A549 (cell line): ENCODE data around the gene LHFPL5. TPM values are rescaled to one million over a fixed set of nuclear protein-coding genes. Genes with fewer than 3 reads are reported as not detected.

Experiments used
- ATAC-seq, 2 experiments: fragments of 200-7000 bp in 1 of 2; fragments of >200 bp in 1 of 2; cut with Nextera tagmentation in 1 of 2; cut with Tn5 transposase in 1 of 2; 3 replicates each; pipeline versions ENCODE4 v1.8.0 to v1.9.1; 2018 to 2020; ENCODE audit warnings: mild to moderate bottlenecking in 1 of 2, moderate library complexity in 1 of 2
- CTCF ChIA-PET: fragments of 300-600 bp; sonication (Branson Sonifier 250); formaldehyde crosslinking; extraction: SDS; loops from one replicate; lab custom pipeline; 2021; ENCODE audit warnings: antibody characterized with exemption, inconsistent platforms; lab: Yijun Ruan, JAX
- POLR2A ChIA-PET: fragments of 350-600 bp; formaldehyde crosslinking; extraction: SDS; loops from one replicate; lab custom pipeline; 2021; ENCODE audit warnings: antibody characterized with exemption, inconsistent platforms; lab: Yijun Ruan, JAX
- DNase-seq, 2 experiments: peaks; one replicate each; pipeline versions ENCODE4 v3.0.0 to v3.0.0-alpha.2; 2011 to 2016; ENCODE audit warnings: low read depth in 1 of 2, low spot score in 1 of 2
- FAIRE-seq: peaks from 2 replicates; lab custom pipeline; 2011; peaks lifted over from hg19 to GRCh38; lab: Jason Lieb, UNC
- H3K27ac ChIP-seq, 2 experiments: fragments of >200 bp; sonication (Bioruptor Twin); formaldehyde crosslinking; 3 replicates each; pipeline ENCODE4 v1.5.1; 2016 to 2017
- H3K4me1 ChIP-seq: fragments of >200 bp; sonication (Bioruptor Twin); formaldehyde crosslinking; 3 replicates; pipeline ENCODE4 v1.6.1; 2016
- H3K4me2 ChIP-seq: fragments of >200 bp; sonication (Bioruptor Twin); formaldehyde crosslinking; 3 replicates; pipeline ENCODE4 v1.6.1; 2016
- H3K4me3 ChIP-seq: fragments of >200 bp; sonication (Bioruptor Twin); formaldehyde crosslinking; 3 replicates; pipeline ENCODE4 v1.5.1; 2016
- H3K9me3 ChIP-seq: fragments of >200 bp; sonication (Bioruptor Twin); formaldehyde crosslinking; 3 replicates; pipeline ENCODE4 v1.6.1; 2016
- CBX8 ChIP-seq: fragments of 200-600 bp; sonication (generic); IDR thresholded peaks from 2 replicates; pipeline ENCODE4 v1.6.1; 2016
- CEBPB ChIP-seq, 2 experiments: fragments of >200 bp in 1 of 2; sonication (Bioruptor Twin) in 1 of 2; formaldehyde crosslinking in 1 of 2; IDR thresholded peaks; 2 replicates each; pipeline ENCODE4 v1.6.1; 2012 to 2016
- CHD4 ChIP-seq: fragments of 200-600 bp; sonication (generic); IDR thresholded peaks from 2 replicates; pipeline ENCODE4 v1.6.1; 2016; ENCODE audit warnings: antibody characterized with exemption, mild to moderate bottlenecking, borderline replicate concordance
- EP300 ChIP-seq, 2 experiments: fragments of >200 bp; sonication (Bioruptor Twin); formaldehyde crosslinking; IDR thresholded peaks; 2 replicates in 1 of 2; 3 replicates in 1 of 2; pipeline ENCODE4 v1.6.1; 2016 to 2017
- ESRRA ChIP-seq: fragments of 150-350 bp; IDR thresholded peaks from 2 replicates; pipeline ENCODE4 v1.6.1; 2014; ENCODE audit warnings: mild to moderate bottlenecking, low read length, borderline replicate concordance
- FOSL2 ChIP-seq, 2 experiments: fragments of 450-650 bp in 1 of 2; fragments of >200 bp in 1 of 2; sonication (Bioruptor Twin) in 1 of 2; formaldehyde crosslinking; IDR thresholded peaks; 2 replicates each; pipeline versions ENCODE4 v1.5.0 to v1.6.1; 2016 to 2020; ENCODE audit warnings: mild to moderate bottlenecking in 1 of 2, moderate library complexity in 1 of 2
- FOXS1 ChIP-seq: fragments of 250-450 bp; sonication (Bioruptor Pico); IDR thresholded peaks from 2 replicates; pipeline ENCODE4 v1.5.0; 2020; ENCODE audit warnings: mild to moderate bottlenecking, moderate library complexity
- GATA3 ChIP-seq: IDR thresholded peaks from 2 replicates; pipeline ENCODE4 v1.6.1; 2012; ENCODE audit warnings: borderline replicate concordance
- HDAC2 ChIP-seq: fragments of 200-600 bp; sonication (generic); IDR thresholded peaks from 2 replicates; pipeline ENCODE4 v1.6.1; 2016
- HEYL ChIP-seq: fragments of 250-450 bp; sonication (Bioruptor Pico); IDR thresholded peaks from 2 replicates; pipeline ENCODE4 v1.8.0; 2021; ENCODE audit warnings: mild to moderate bottlenecking, moderate library complexity
- HOXA7 ChIP-seq: fragments of 250-450 bp; sonication (Bioruptor Pico); IDR thresholded peaks from 2 replicates; pipeline ENCODE4 v1.5.0; 2020; ENCODE audit warnings: mild to moderate bottlenecking, moderate library complexity
- HOXB13 ChIP-seq: fragments of 250-450 bp; sonication (Bioruptor Pico); IDR thresholded peaks from 2 replicates; pipeline ENCODE4 v1.5.0; 2020; ENCODE audit warnings: low read depth, mild to moderate bottlenecking, moderate library complexity
- JUNB ChIP-seq: fragments of >200 bp; sonication (Bioruptor Twin); formaldehyde crosslinking; IDR thresholded peaks from 2 replicates; pipeline ENCODE4 v1.6.1; 2016
- KDM1A ChIP-seq: fragments of 200-600 bp; sonication (generic); IDR thresholded peaks from 2 replicates; pipeline ENCODE4 v1.6.1; 2016; ENCODE audit warnings: low read depth, mild to moderate bottlenecking
- KDM5A ChIP-seq: fragments of 200-600 bp; sonication (generic); IDR thresholded peaks from 2 replicates; pipeline ENCODE4 v1.6.1; 2016; ENCODE audit warnings: antibody characterized with exemption, mild to moderate bottlenecking
- MAFK ChIP-seq: fragments of 450-650 bp; IDR thresholded peaks from 2 replicates; pipeline ENCODE4 v1.6.1; 2014; ENCODE audit not compliant: partially characterized antibody
- MAZ ChIP-seq: fragments of 150-350 bp; IDR thresholded peaks from 2 replicates; pipeline ENCODE4 v1.6.1; 2014; ENCODE audit warnings: antibody characterized with exemption, low read depth, low read length, borderline replicate concordance
- MYC ChIP-seq: IDR thresholded peaks from 2 replicates; pipeline ENCODE4 v1.6.1; 2012; ENCODE audit warnings: mild to moderate bottlenecking, inconsistent platforms, low read length, improper control_type of control experiment, borderline replicate concordance
- NR3C1 ChIP-seq: fragments of >200 bp; sonication (Bioruptor Twin); formaldehyde crosslinking; IDR thresholded peaks from 3 replicates; pipeline ENCODE4 v1.6.1; 2017
- POLR2A ChIP-seq: IDR thresholded peaks from 2 replicates; pipeline ENCODE4 v1.6.1; 2012; ENCODE audit warnings: mild to moderate bottlenecking, low read length
- POLR2AphosphoS2 ChIP-seq: conservative IDR thresholded peaks from 2 replicates; pipeline ENCODE4 v1.6.1; 2012; ENCODE audit warnings: low read length, improper control_type of control experiment, inconsistent platforms
- RNF2 ChIP-seq: fragments of 200-600 bp; sonication (generic); IDR thresholded peaks from 2 replicates; pipeline ENCODE4 v1.6.1; 2016; ENCODE audit warnings: low read depth, mild to moderate bottlenecking, antibody characterized with exemption, moderate library complexity, borderline replicate concordance
- SREBF2 ChIP-seq: fragments of 450-650 bp; IDR thresholded peaks from 2 replicates; pipeline ENCODE4 v1.6.1; 2014; ENCODE audit warnings: mild to moderate bottlenecking, moderate library complexity
- TFCP2L1 ChIP-seq: fragments of 250-450 bp; sonication (Bioruptor Pico); IDR thresholded peaks from 2 replicates; pipeline ENCODE4 v1.5.0; 2021; ENCODE audit warnings: mild to moderate bottlenecking
- WGBS: methylation state at CpG from one replicate; pipeline ENCODE4 v1.1.6; 2017; ENCODE audit errors: missing lambda C conversion rate; 5-methylcytosine and 5-hydroxymethylcytosine counted together
- polyA plus RNA-seq, 4 experiments: library from polyadenylated mRNA; depleted of rRNA in 3 of 4; stranded (reverse); fragments of >200 nt; fragmentation: RNase III in 1 of 4; extraction: RNeasy Plus Mini Kit Qiagen cat#74134 plus additional on column Dnase treatment in 1 of 4; gene quantifications; 2 replicates in 3 of 4; 3 replicates in 1 of 4; pipeline ENCODE4 v1.2.3, GENCODE V29; 2011 to 2017
- TF ChIP-seq, protein P1 (sequence below): fragments of 150-350 bp; IDR thresholded peaks from 2 replicates; pipeline ENCODE4 v1.6.1; 2014; ENCODE audit warnings: low read depth, mild to moderate bottlenecking, low read length
- TF ChIP-seq, protein P2 (sequence below): IDR thresholded peaks from 2 replicates; pipeline ENCODE4 v1.6.1; 2012
- TF ChIP-seq, protein P3 (sequence below): fragments of >200 bp; sonication (Bioruptor Twin); formaldehyde crosslinking; IDR thresholded peaks from 3 replicates; pipeline ENCODE4 v1.6.1; 2016
- TF ChIP-seq, protein P4 (sequence below): fragments of 450-650 bp; IDR thresholded peaks from 2 replicates; pipeline ENCODE4 v1.6.1; 2014; ENCODE audit warnings: antibody characterized with exemption
- TF ChIP-seq, protein P5 (sequence below): fragments of 250-450 bp; sonication (Bioruptor Pico); IDR thresholded peaks from 2 replicates; pipeline ENCODE4 v1.5.0; 2021; ENCODE audit warnings: mild to moderate bottlenecking, moderate library complexity, borderline replicate concordance
- TF ChIP-seq, protein P6 (sequence below): fragments of >200 bp; sonication (Bioruptor Twin); formaldehyde crosslinking; IDR thresholded peaks from 2 replicates; pipeline ENCODE4 v1.6.1; 2016

Gene LHFPL5
- polyA plus RNA-seq, 2 of the 4 experiments (the other 2 are of a cell fraction) = 0.06 to 0.17 TPM

DNA sequence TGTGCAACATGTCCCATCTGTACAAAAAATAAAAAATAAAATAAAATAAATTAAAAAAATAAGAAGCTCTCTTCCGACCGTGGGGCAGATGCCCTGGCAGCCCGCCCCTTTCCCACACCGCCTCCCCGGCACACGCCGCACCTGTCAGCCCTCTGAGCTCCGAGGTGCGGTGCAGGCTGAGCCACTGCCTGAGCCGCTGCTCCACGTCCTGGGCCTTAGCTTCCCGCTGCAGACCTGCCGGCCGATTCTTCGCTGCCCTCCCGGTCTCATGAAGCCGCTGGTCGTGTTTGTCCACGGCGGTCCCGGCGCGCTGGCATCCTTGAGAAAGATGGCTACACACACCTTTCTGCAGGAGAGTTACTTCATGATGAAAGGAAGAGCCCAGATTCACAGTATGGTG is 39.4 kb upstream of the LHFPL5 start:
- WGBS = 92% methylated on average over 23 of the region's 23 CpGs
- TF ChIP-seq HEYL (CRISPR knock-in tag) (no peak), TFCP2L1 (no peak), CEBPB (IDR thresholded peaks at IDR 0.05) (no peak), FOSL2 (IDR thresholded peaks at IDR 0.05) (no peak), FOSL2 (CRISPR knock-in tag; IDR thresholded peaks at IDR 0.05) (no peak), HOXB13 (no peak), ESRRA (no peak), EP300 (IDR thresholded peaks at IDR 0.05) (no peak), NR3C1 (no peak), RNF2 (no peak), GATA3 (no peak), CHD4 (no peak), HDAC2 (no peak), POLR2A (no peak), CBX8 (no peak), POLR2AphosphoS2 (no peak)
- TF ChIP-seq, protein P1, sequence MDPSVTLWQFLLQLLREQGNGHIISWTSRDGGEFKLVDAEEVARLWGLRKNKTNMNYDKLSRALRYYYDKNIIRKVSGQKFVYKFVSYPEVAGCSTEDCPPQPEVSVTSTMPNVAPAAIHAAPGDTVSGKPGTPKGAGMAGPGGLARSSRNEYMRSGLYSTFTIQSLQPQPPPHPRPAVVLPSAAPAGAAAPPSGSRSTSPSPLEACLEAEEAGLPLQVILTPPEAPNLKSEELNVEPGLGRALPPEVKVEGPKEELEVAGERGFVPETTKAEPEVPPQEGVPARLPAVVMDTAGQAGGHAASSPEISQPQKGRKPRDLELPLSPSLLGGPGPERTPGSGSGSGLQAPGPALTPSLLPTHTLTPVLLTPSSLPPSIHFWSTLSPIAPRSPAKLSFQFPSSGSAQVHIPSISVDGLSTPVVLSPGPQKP = no peak
- TF ChIP-seq, protein P2, sequence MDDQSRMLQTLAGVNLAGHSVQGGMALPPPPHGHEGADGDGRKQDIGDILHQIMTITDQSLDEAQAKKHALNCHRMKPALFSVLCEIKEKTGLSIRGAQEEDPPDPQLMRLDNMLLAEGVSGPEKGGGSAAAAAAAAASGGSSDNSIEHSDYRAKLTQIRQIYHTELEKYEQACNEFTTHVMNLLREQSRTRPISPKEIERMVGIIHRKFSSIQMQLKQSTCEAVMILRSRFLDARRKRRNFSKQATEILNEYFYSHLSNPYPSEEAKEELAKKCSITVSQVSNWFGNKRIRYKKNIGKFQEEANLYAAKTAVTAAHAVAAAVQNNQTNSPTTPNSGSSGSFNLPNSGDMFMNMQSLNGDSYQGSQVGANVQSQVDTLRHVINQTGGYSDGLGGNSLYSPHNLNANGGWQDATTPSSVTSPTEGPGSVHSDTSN = no peak
- TF ChIP-seq, protein P3, sequence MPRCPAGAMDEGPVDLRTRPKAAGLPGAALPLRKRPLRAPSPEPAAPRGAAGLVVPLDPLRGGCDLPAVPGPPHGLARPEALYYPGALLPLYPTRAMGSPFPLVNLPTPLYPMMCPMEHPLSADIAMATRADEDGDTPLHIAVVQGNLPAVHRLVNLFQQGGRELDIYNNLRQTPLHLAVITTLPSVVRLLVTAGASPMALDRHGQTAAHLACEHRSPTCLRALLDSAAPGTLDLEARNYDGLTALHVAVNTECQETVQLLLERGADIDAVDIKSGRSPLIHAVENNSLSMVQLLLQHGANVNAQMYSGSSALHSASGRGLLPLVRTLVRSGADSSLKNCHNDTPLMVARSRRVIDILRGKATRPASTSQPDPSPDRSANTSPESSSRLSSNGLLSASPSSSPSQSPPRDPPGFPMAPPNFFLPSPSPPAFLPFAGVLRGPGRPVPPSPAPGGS = no peak
- TF ChIP-seq, protein P4, sequence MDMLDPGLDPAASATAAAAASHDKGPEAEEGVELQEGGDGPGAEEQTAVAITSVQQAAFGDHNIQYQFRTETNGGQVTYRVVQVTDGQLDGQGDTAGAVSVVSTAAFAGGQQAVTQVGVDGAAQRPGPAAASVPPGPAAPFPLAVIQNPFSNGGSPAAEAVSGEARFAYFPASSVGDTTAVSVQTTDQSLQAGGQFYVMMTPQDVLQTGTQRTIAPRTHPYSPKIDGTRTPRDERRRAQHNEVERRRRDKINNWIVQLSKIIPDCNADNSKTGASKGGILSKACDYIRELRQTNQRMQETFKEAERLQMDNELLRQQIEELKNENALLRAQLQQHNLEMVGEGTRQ = no peak
- TF ChIP-seq, protein P5, sequence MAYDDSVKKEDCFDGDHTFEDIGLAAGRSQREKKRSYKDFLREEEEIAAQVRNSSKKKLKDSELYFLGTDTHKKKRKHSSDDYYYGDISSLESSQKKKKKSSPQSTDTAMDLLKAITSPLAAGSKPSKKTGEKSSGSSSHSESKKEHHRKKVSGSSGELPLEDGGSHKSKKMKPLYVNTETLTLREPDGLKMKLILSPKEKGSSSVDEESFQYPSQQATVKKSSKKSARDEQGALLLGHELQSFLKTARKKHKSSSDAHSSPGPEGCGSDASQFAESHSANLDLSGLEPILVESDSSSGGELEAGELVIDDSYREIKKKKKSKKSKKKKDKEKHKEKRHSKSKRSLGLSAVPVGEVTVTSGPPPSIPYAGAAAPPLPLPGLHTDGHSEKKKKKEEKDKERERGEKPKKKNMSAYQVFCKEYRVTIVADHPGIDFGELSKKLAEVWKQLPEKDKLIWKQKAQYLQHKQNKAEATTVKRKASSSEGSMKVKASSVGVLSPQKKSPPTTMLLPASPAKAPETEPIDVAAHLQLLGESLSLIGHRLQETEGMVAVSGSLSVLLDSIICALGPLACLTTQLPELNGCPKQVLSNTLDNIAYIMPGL (CRISPR knock-in tag) = no peak
- Histone ChIP-seq H3K4me1 (no peaks in the 10 kb centered on the region), H3K4me2 (no peak overlapping the region), H3K27ac (no peak overlapping the region), H3K9me3 (no peaks in the 10 kb centered on the region), H3K4me3 (no peak overlapping the region)
- DNase-seq (no peak), FAIRE-seq (no peak), ATAC-seq (no peak)
- ChIA-PET POLR2A (no interaction called here), CTCF (interaction anchor here (1.5 kb wide), 1 partner anchor 10 kb away, joined by 5 read pairs; no protein-coding TSS in a partner anchor)

DNA sequence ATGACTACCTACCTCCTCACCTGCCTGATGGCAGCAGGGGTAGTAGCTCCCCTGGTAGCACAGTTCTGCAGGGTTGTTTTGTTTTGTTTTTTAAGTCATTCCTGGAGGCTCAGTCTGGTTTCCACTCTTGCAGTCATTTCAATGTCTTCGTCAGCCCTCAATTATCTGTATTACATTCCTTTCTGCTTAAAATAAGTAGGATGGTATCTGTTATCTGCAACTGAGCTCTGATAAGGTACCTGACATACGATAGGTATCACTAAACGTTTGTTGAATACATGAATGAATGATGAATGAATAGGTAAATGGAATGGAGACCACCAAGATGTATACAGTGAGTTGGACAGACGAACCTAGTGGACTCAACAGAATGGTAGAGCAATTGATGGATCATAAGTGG is 35.9 kb upstream of the LHFPL5 start:
- Histone ChIP-seq H3K4me3 (no peak overlapping the region), H3K4me2 (no peak overlapping the region), H3K4me1 (no peaks in the 10 kb centered on the region), H3K9me3 (no peaks in the 10 kb centered on the region), H3K27ac (no peak overlapping the region)
- POLR2A ChIA-PET = no interaction called here
- TF ChIP-seq HOXA7 (no peak), FOXS1 (no peak), MAZ (no peak), JUNB (no peak), MYC (no peak), SREBF2 (no peak), KDM1A (no peak), KDM5A (no peak), MAFK (no peak), POLR2AphosphoS2 (no peak)
- TF ChIP-seq, protein P6, sequence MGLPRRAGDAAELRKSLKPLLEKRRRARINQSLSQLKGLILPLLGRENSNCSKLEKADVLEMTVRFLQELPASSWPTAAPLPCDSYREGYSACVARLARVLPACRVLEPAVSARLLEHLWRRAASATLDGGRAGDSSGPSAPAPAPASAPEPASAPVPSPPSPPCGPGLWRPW = no peak
- CTCF ChIA-PET = interaction anchor here (1.4 kb wide), 1 partner anchor 14 kb away, joined by 3 read pairs; no protein-coding TSS in a partner anchor
- ATAC-seq (no peak), FAIRE-seq (no peak), DNase-seq (no peak)
- 51% methylated on average over 4 of the region's 4 CpGs for WGBS
